NCI-H1694 treated with DMSO at 0.1 percent for 48 hours (cell line): ENCODE measurements around the gene PLA2G2A.
"Not testable (repeated sequence)": the region's sequence is repeated elsewhere in the genome, so short reads cannot be mapped to it uniquely, and the experiment has no call there.

Source experiments
- DNase-seq: peaks from one replicate; lab custom pipeline; 2025; lab: John Stamatoyannopoulos, UW

PLA2G2A gene, protein sequence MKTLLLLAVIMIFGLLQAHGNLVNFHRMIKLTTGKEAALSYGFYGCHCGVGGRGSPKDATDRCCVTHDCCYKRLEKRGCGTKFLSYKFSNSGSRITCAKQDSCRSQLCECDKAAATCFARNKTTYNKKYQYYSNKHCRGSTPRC

GRCh38 chr1:19979494-19979977 lies at the start of gene PLA2G2A:
Gene PLA2G2A (minus strand): TSS chr1:19979618. CDS start chr1:19978773, 845 bp downstream.
- no peak for DNase-seq

GRCh38 chr1:20028726-20029125 lies 49.3 kb upstream of the PLA2G2A start:
- no peak for DNase-seq

GRCh38 chr1:20028125-20028524 lies 48.7 kb upstream of the PLA2G2A start:
- no peak for DNase-seq

DNA sequence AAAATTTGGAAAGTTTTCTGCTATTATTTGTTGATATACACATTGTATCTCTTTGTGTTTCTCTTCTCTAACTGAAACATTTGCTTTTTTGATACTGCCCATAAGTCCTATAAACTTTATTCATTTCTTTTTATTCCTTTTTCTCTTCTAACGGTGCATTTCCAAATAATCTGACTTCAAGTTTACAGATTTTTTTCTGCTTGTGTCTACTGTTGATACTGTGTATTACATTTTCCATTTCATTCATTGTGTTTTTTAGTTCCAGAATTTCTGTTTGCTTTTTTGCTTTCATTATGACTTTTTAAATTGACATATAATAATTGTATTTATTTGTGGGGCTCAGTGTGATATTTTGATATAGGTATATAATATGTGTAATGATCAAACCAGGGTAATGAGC lies 38.3 kb upstream of the PLA2G2A start:
- no peak for DNase-seq

- no peak for DNase-seq
Observed at GRCh38 chr1:20014153-20014552, 34.7 kb upstream of the PLA2G2A start.

DNA sequence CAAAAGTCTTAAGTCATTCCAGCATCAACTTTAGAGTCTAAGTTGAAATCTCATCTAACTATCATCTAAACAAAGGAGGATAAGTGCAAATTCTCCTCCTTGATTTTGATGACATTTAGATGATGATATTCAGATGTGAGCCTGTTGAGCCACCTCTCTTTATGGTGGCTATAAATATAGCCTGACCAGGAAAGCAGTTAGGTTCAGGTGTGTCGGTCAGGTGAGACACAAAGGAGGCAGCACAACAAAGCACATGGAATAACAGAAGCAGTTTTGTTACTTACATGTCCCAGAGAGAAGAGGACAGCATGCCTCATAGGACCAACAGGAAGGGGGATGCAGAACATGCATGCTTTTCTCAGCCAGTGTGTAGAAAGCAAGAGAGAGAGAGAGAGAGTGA lies 30.6 kb upstream of the PLA2G2A start:
- no peak for DNase-seq

DNA sequence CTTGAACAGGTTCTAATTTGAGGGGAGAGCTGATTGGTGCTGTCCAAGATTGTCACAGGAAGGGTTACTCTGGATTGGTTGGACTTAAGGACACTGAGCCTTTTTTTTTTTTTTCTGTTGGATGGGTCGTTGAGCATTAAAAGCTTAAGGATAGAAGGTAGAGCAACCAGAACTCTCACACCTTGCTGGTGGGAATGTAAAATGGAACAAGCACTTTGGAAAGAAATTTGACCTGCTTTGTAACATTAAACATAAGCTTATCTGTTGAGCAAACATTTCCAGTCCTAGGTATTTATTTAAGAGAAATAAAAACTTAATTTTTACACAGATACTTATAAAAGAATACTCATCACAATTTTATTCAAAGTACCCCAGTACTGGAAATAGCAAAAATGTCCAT lies 29.8 kb upstream of the PLA2G2A start:
- no peak for DNase-seq

DNA sequence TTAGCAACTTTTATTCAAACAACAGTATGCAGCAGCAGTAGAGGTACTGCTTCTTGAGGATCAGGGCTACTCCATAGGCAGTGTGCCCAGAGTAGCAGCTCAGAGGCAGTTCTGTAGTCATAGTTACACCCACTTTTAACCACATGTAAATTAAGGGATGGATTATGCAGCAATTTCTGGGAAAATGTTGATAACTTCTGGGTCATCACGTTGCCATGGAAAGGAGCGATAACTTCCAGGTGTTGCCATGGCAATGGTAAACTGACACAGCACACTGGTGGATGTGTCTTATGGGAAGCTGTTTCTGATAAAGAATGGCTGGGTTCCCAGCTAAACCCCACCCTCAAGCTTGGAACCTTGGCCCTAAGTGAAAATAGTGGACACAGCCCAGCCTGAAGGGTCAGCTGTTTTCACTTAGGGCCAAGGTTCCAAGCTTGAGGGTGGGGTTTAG lies 29.0 kb upstream of the PLA2G2A start:
- DNase-seq, result no peak

DNA sequence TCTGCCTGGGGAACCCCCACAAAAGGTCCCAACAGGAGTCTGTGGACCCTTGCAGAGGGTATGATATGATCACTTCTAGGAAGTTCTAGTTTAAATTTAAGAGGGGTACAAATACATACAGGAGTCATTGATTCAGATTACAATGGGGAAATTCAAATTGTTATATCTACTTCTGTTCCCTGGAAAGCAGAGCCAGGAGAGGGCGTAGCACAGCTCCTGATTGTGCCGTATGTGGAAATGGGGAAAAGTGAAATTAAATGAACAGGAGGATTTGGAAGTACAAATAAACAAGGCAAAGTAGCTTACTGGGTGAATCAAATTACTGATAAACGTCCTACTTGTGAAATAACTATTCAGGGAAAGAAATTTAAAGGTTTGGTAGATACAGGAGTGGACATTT lies 19.4 kb upstream of the PLA2G2A start:
- DNase-seq, result not testable (repeated sequence)

DNA sequence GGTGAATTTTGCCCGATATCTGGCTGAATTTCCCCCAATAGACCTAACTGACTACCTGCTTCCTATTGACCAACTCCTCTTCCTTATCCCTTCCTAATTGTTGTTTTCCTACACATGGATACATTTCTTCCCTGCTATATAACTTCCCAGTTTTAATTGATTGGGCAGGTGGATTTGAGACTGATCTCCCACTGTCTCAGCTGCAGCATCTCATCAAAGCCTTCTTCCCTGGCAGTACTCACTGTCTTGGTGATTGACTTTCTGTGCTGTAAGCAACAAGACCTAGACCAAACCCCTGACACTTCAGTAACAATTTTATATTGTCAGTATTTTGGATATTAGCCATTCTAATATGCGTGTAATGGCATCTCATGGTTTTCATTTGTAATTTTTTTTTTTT lies 11.3 kb upstream of the PLA2G2A start:
- DNase-seq, result no peak

GRCh38 chr1:19990182-19990582 lies 10.8 kb upstream of the PLA2G2A start:
- DNase-seq, result not testable (repeated sequence)

DNA sequence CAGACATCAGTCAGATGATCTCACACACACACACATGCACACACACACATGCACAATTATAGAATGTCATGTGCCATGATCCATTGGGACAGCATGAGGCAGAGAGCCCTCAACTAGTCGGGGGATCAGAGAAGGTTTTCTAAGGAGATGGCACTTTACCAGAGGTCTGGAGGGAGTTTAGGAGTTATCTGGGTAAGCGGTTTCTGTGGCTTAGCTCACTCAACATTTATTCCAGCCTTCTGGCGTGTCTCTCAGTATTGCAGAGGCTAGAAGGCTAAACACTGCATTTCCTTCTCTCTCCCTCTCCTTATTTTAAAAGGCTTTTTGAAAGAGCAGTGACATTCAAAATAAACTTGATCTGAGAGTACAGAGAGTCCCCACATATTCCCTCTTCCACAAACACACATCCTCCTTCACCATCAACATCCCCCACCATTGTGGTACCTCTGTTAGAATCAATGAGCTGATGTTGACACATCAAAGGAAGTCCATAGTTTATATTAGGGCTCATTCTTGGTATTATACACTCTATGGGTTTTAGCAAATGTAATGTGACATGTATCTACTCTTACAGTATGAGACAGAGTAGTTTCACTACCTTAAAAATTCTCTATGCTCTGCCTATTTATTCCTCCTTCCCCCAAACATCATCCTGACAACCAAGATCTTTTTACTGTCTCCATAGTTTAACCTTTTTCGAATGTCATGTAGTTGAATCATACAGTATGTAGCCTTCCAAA lies 9.0 kb upstream of the PLA2G2A start:
- no peak for DNase-seq

DNA sequence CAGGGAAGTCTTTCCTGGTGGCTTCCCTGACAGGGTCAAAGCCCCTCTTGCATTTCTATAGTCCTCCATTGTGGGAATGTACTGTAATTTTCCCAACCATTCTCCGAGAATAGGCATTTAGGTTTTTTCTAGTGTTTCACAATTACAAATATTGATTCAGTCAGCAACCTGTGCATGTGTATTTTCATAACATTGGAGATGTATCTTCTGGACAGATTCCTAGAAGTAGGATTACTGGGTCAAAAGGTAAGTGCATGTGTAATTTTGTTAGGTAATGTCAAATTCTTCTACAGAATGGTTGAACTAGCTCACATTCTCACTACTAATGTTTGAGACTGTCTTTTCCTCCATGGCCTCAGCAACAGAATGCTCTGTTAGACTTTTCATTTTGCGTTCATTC lies 8.3 kb upstream of the PLA2G2A start:
- no peak for DNase-seq

GRCh38 chr1:19984409-19985016 lies 5.1 kb upstream of the PLA2G2A start:
- not testable (repeated sequence) for DNase-seq

DNA sequence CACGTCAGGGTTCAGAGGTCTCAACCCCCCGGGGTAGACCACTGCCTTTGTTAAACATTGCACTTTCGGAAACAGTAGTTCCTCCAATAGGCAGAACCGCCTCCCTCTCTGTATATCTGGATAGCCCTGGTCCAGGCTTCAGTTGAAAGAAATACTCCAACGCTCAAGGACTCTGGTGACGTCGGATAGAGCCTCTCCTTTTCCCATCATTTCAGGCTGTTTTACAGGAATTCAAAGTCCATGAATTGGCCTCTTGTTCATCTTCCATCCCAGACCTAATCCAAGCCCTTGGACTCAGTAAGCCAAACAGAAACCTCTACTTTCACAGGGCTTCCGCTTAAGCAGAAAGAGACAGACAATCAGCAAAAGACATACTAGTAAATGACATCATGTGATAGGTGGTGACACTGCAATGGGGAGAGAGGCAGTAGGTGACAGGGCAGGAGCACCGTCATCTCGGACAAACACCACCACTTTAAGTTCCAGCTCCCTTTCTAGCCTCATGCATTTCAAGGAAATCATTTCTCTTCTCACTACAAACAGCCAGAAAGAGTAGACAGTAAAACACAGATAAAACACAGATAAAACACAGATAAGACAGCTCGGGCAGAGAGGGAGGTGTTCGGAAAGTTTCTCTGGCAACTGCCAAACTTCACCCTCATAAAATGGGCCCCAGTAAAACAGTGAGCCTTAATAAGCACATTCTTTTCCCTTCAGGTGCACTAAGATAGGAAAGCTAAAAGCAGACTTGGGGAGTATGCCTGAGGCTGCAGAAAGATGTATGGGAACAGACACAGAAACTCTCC lies 2.3 kb upstream of the PLA2G2A start:
- no peak for DNase-seq

DNA sequence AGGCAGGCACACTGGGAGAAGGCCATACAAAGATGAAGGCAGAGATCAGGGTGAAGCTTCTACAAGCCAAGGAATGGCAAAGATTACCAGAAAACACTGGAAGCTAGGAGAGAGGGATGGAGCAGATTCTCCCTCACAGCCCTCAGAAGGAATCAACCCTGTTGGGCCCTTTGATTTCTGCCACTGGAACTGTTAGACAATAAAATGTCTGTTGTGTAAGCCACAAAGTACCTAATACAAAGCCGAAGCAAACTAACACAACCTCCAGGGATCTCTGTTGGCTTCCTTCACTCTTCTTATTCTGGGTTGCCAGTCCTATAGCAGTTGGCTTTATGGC lies 1.7 kb upstream of the PLA2G2A start:
- no peak for DNase-seq

- DNase-seq, result no peak
Observed at GRCh38 chr1:19980314-19980713, 896 bp upstream of the PLA2G2A start.

DNA sequence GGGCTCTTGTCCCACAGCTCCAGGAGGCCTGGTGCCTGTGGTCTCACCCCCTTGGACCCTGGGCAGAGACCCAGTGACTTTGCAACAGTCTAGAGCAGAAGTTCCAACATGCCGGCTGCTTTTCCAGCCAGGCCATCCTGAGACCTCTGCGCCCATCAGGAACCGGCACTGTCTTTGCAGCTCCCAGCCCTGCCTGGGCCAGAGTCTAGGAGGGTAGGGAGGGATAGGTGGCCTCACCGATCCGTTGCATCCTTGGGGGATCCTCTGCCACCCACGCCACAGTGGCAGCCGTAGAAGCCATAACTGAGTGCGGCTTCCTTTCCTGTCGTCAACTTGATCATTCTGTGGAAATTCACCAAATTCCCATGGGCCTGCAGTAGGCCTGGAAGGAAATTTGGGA lies 1.3 kb downstream of the PLA2G2A start:
- DNase-seq, result no peak

GRCh38 chr1:19976317-19977003 lies 3.0 kb downstream of the PLA2G2A start:
- DNase-seq, result no peak

DNA sequence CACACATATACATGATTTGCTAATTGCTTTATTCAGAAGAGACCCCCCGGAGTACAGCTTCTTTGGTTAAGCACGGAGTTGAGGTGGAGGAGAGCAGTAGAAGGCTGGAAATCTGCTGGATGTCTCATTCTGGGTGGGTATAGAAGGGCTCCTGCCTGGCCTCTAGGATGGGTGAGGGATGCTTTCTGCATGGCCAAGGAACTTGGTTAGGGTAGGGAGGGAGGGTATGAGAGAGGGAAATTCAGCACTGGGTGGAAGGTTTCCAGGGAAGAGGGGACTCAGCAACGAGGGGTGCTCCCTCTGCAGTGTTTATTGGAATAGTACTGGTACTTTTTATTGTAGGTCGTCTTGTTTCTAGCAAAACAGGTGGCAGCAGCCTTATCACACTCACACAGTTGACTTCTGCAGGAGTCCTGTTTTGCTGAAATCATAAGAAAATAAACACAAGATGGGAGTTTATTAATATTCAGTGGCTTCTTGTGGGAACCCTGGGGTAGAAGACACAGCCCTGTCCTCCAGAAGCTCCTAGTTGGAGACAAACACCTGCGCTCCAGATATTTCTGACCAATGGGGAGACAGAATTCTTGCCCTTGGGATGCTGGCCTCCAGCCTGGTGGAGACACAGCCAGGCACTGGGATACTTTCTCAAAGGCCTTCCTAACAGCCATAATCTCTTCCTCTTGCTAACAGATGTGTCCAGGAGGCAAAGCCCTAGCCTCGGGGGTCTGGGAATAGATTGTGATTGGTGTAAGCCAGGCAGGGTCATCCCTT lies 3.8 kb downstream of the PLA2G2A start:
- no peak for DNase-seq

GRCh38 chr1:19974822-19975416 lies 4.5 kb downstream of the PLA2G2A start:
- peak; percentile 76 for DNase-seq
